CD4-positive, alpha-beta T cell treated with Interleukin-17A for 1 hour (primary cell): ENCODE data around the gene MAD1L1.

Experiments used
- DNase-seq: peaks from one replicate; pipeline ENCODE4 v3.0.0-alpha.2; 2020

MAD1L1 gene

DNA sequence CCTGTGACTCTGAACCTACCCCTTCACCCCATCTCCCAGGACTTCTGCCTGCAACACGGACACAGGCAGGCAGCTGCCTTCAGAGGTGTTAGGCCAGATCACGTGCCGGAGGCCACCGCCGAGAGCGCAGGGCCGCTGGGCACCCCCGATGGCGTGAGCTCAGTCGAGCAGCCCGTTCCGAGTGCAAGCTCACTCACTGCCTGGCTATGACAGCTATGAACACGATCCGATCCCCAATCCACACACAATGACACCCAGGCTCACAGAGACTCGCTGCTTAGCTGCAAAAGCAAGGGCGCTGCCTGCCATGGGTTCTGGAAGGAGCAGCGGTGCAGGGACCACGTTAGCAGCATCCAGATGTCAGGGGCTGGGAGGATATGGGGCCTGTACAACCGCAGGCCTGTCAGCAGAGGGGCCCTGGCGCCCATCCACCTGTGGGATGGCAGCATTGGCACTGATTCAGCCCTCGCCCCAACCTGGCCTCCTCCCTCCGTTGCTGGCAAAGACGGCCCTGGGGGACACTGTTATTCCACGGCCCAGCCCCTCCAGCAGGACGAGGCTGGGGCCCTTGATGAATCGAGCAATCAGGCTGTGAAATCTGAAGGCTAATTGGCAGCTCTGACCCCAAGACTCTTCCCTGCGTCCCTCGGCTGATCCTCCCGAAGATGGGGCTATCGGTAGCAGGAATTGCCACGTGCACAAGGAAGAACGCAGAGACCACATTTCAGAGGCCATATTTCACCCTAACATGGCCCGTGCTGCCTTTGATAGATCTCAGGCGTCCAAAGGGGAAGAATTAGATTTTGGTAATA is 332.6 kb downstream of the MAD1L1 start:
- no peak for DNase-seq

DNA sequence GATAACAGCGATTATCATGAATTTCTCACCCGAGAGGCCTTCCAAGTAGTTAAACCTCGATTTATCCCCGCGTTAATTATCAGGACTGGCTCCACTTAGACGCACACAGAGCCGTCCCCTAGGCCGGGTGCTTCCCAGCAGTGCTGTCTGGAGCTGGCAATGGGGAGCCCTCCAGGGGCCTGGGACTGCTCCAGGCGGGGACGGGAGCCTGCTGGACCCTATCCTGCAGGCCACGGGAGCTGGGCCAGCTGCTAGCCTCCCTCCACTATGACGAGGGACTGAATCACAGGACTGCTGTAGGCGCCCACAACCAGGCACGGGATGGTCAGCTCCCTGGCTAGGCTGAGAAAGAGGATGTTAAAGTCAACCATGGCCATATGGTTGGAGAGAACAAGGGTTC is 333.5 kb downstream of the MAD1L1 start:
- DNase-seq = no peak

DNA sequence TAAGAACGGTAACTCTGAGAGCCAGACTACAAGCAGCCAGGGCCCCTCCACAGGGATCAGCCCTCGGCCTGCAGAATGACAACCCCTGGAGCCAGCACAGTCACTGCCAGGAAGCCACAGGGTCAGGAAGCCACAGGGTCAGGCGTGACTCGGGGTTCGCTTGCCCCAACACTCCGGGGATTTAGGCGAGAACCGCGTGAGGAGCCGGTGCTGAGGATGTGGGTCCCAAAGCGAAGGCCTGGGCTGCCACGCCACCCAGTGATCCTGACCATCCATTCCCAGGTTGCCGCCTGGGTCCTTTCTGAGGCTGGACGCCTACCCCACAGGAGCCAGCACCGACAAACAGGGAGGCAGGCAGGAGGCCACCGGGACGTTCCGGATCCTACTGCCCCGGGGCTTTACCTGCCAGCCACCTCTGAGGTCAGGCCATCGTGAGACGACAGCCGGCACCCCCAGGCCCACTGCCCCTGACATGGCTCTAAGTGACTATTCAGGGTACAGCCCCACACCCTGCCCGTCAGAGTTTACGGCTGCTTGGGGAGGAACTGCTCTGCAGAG is 334.0 kb downstream of the MAD1L1 start:
- no peak for DNase-seq

DNA sequence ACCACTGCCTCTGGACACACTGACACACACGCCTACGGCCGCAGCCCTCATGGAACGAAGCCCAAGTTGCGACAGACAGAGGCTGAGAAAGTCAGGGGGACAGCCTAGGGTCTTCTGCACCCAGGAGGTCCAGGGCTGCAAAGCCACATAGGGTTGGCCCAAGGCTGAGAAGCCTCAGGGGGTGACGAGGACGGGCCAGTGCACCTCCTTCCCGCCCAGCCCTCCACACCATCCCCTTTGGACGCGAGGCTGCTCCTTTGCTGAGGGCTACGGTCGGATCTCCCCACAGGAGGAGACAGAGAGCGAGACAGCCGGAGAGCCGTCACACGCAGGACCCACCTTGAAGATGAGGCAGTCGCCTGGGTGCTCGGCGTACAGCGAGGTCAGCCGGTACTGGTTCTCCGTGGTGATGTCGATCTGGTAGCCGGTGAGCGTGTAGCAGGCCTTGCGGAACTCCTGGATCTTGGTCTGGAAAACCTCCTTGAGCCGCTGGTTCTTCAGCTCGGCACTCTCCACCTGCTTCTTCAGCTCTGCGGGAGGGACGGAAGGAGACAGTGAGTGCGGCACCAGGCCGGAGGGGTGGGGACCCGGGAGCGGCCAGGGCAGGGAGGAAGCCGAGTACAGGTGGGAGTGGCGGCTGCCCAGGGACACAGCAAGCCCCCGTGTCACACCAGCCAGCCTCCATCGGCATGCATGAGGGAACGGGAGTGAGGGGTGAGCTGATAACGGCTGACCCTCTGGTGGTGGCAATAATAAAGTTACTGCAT is 334.7 kb downstream of the MAD1L1 start:
- DNase-seq = no peak

DNA sequence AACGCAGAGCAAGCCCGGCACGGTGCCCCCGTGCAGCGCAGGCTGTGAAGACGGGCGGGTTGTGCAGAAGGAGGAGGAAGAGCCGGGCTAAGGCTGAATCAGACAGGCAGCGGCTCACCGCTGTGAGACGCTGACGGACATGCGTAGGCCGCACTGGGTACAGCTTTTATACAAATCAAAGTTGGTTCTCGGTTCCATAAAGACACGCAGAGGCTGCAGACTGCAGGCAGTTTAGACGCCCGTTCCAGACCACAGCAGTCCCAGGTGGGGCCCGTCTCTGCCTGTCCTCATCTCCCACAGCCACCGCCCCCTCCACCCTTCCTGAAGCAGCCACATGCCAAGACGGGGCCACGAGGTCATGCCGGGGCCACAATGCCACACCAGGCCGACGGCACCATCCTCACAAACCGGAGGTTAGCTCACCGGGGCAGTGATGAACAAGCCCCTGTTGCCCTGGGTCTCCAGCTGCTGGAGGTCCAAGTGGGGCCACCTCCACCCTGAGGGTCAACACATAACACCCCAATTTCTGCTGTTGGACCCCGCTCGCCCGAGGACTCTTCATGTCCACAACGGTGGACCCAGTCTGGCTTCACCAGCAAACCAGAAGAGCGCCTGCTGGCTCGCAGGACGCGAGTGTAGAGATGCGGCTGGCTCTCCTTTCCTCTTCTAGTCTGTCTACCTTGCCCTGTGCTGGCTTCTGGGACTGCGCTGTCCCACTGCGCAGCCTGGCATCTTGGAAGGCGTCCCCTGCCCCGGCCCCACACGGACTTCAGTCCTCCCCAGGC is 335.5 kb downstream of the MAD1L1 start:
- DNase-seq = no peak

DNA sequence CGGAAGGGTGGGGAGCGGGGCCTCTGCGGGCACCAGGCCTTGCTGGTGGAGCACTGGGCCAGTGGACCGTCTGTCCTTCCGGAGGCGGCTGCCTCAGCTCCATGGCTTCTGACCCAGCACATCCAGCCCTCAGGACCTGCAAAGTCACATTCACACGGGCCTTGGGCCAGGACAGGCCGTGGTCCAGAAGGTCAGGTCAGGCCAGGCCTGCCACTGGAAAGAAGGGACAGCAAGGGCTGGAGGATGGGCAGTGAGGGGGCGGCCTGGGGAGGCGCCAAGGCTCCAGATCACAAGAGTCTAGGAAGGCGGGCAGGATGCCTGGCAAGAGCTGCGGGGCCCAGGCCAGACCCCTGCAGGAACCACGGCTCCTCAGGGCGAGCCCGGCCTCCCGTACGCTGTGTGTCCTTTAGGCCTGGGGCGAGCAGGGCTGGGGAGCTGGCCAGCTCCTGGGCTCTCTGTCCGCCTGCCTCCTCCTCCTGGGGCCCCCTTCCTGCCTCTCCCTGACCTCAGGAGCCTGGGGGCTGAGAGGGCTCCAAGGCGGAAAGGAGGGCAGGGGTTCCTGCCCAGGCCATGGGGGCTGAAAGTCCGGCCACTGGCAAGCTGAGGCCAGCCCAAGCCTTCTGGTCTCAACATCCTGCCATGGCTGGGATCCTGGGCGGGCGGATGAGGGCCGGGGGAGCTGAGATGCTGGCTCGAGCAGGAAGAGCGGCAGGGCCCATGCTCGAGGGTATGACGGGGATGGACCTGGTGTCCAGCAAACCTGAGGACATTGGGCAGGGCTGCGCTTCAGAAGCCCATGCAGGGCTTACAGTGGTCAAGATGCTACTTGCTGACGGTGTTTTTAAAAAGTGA is 336.9 kb downstream of the MAD1L1 start:
- no peak for DNase-seq

DNA sequence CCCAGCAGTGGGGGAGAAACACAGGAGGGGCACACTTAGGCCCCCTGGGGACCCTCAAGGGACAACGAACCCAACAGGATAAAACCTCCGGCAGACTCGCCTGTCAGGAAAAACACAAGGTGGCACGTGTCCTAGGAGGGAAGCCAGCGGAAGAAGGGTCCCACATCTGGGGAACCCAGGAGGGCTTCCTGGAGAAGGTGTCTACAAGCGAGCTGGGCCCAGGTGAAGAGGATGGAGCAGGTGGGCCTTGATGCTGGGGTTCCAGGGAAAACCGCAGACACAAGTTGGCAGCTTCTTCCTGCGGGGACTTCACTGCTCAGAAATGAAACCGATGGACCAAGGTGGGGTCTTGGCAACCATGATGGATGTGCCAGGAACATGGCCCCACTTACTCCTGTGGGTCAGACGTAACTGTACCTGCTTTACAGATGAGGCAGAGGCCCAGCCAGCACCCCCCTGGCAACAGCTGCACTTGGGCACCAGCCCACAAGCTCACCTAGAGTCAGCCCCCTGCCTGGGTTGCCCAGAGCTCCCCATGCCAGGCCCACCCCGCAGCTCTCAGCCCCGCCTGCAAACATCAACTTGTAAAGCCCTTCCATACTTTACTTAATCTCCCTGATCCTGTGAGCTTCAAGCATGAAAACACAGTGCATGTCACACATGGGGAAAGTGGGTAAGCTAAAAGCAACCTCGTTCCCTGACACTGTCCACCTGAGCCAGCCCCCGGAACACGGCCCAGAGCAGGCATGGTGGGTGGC is 337.7 kb downstream of the MAD1L1 start:
- DNase-seq = no peak

DNA sequence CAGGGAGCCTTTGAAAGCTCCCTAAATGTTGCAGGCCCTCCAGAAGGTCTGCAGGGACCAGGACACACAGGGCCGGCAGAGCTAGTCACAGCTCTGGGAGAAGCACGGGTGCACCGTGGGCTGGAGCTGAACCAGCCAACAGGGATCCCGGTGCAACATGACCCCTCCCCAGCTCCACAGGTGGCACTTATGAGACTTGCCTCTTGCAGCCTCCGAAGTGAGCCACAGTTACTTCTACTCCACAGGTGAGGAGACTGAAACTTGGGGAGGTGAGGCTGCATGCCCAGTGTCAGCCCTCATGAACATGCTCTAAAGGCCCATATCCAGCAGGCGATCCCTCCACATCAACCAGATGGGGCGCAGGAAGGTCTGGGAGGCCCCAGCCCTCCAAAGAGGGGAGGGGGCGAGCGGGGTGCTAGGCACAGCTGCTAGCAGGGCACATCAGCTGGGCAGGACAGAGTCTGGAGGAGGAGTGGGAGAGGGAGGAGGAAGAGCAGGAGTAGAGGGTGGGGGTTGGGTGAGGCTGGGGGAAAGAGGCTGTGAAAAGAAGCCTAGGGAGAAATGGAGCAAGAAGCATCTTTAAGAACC is 338.3 kb downstream of the MAD1L1 start:
- no peak for DNase-seq

DNA sequence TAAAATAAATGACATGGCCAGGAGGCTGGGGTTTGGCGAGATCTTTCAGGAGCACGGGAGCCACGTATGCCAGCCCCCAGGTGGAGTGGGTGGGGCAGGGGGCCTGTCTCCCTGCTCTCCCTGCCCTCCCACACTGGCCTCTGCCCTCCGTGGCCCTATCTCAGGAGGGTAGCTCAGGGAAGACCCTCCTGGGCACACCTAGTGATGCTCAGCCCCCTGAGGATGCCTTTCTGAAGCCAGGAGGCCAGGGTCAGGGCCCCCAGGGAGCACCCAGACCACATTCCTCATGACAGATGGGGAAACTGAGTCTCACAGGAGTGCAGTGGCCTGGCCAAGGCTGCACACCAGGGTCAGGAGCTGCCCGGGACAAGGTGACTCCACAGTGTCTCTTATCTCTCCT is 339.3 kb downstream of the MAD1L1 start:
- no peak for DNase-seq

DNA sequence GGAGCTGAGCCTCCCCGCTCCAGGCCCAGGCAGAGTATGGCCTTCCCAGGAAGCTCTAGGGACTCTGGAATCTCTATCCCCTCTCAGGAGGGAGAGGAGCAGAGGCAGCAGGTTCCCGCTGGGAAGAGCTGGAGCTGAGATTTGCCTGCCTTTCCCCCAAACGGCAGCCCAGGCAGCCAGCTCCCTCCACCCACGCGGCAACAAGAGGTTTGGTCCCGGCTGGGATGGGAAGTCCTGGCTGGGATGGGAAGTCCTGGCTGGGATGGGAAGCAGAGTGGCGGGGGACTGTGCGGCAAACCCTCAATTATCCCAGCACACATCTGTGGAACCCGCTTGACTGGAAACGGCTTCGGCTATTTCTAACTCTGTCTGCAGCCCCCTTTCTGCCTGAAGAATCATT is 339.7 kb downstream of the MAD1L1 start:
- DNase-seq = no peak

DNA sequence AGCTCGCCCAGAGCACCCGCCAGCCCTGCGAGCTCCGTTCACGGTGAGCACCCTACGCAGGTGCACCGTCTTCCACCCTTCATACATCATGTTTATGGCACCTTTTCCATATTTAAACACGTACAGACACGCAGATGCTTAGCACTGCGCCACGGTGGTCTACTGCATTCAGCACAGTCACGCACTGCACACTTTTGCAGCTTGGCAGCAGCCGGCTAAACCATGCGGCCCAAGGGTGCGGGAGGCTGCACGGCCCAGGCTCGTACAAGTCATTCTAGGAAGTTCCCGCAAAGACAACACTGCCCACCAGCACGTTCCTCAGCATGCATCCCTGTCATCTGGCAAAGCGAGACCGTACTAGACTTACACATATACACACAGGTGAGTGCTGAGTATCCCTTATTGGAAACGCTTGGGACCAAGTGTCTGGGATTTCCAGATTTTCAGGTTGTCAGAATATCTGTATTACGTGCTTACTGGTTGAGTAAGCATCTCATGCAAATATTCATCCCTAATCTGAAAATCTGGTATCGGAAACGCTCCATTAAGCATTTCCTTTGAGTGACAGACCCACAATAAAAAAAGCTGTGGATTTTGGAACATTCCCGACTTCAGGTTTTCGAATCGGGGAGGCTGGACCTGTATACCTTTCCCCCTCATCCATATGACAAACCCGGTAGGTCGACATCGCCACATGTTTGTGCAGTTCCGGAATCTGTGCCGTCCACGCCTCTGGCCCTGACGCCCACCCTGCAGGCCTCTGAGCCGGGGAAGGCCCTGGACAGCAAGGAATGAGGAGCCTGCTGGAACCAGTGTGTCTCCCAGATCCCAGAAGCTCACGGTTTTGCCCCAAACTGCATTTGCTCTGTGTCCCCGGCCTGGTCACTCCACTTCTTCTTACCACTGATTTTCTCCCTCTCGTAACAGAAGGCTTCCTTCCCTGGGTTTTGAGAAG is 340.5 kb downstream of the MAD1L1 start:
- no peak for DNase-seq

DNA sequence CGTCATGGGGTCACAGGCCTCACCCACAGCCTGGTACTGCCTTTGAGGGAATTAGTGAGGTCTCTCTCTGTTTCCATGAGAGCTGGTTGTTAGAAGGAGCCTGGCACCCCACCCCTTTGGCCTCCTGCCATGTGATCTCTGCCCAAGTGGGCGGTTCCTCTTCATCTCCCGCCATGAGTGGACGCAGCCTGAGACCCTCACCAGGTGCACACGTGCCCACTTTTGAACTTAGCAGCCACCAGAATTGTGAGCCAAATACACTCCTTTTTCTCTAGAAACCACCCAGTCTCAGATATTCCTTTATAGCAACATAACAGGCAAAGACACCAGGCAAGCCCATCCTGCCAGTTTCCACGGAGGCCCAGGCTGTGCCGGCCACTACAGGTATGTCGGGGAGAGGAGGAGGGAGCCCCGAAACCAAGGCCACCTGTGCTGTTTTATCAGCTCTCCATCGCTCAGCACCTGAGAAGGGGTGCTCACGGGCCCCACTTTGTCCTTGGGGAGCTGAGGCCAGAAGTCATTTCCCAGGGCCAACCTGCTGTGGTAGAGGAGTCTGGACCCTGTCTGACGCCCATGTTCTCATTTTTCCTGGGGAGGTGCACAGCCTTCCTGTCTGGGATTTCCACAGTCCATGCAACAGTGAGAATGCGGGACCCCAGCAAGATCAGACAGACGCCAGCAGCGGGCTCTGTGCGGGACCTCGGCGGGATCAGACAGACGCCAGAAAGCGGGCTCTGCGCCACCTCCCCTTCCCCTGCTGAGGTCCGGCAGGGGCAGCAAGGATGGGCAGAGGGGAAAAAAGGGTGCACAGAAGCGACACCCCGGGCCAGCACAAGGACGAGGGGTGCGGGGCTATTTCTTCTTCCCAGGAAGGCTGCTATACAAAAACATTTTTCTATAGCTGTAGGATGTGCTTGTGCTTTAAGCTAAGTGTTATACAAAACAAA is 342.2 kb downstream of the MAD1L1 start:
- no peak for DNase-seq

DNA sequence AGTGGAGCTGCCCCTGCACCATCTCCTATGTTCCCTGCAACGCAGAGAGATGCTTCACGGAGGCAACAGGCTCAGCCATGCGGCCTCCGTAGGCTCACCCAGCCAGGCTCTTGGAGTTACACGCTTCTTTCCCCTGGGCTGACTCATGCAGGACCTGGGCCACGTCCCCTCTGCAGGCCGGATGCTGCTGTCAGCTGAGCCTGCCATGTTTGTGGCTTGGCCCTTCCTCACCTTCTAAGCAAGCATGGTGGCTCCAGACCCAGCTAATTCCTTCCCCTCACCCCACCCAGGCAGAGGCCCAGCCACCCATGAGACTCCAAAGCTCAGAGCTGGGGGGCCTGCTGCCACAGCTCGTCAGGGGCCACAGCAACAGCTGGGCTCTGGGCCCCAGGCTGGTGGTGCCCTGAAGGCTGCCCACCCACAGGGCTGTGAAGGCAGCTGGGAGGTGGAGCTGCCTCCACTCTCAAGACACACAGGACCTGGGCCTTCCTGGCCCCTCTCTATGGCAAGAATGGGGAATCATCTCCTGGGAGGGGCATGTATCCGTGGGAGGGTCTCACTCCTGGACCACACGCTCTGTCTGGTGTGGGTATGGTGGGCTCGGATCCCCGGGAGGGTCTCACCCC is 343.1 kb downstream of the MAD1L1 start:
- DNase-seq = no peak

DNA sequence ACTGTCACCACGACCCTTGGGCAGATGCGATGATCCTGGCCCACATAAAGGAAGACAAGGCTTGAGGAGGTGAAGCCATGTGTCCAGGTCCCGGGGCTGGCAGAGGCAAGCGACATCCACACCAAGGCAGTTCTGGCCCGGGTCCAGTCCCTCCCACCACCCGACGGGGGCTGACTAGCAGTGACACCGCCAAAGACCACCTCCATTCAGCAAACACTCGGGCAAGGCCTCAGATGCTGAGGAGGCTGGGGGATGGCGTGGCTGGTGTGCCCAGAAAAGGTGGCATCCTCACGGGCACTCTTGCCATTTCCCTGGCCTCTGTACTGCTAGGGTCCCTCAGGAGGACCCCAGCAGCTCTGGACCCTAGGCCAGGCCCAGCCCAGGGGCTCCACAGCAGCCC is 343.7 kb downstream of the MAD1L1 start:
- no peak for DNase-seq

DNA sequence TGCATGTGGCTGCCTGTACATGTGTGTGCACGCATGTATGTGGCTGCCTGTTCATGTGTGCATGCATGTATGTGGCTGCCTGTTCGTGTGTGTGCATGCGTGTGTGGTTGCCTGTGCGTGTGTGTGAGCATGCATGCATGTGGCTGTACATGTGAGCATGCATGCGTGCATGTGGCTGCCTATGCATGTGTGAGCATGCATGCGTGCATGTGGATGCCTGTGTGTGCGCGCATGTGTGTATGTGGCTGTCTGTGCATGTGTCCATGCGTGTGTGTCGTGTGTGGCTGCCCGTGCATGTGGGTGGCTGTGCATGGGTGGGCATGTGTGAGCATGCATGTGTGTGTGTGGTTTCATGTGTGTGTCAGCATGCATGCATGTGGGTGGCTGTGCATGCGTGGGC is 344.3 kb downstream of the MAD1L1 start:
- DNase-seq = no peak

DNA sequence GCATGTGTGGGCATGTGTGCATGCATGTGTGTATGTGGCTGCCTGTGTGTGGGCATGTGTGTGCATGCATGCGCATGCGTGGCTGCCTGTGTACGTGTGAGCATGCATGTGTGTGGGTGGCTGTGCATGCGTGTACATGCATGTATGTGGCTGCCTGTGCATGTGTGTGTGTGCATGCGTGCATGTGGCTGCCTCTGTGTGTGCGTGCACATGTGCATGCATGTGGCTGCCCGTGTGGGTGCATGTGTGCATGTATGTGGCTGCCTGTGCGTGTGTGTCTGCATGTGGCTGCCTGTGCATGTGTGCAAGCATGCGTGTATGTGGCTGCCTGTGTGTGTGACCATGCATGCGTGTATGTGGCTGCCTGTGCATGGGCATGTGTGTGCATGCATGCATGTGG is 345.5 kb downstream of the MAD1L1 start:
- DNase-seq = no peak

DNA sequence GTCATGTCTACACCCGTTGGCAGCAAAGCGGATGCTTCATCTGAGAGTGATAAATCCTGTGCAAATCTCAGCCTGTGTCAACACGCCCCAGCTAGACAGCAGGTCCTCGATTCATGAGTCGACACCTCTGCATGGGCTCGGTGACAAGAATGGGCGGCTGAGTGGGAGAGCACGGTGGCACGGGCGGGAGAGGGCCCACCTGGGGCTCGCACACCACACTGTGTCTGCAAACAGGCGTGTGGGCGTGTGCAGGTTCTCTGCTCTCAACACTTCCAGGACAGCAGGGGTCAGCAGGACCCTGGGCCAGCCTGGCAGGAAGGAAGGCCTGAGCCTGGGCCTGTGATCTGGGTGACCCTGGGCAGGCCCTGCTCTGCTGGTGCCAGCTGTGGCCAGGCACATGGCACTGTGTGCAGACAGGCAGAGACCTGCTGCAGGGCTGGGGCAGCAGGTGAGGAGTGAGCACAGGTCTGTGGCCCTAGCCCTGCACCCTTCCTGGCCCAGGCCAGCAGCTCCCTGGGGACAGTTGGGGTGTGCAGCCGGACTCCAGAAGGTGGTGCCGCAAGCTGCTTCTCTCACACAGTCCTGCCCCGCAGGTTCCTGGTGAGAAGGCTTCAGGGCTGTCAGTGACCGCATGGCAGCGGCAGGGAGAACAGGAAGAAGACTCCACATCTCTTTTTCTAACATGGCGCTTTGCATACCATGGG is 346.2 kb downstream of the MAD1L1 start:
- DNase-seq = no peak
